PC-3 (cell line): Measurements from ENCODE around the gene SCAI. TPM values are rescaled to one million over a fixed set of nuclear protein-coding genes. Genes with fewer than 3 reads are reported as not detected.
A peak's percentile ranks its signal among the peaks of the same experiment; 100 is the strongest.

ENCODE experiments used
- ATAC-seq: fragments of 200-7000 bp; cut with Tn5 transposase; 2 replicates; pipeline ENCODE4 v1.9.1; 2020; ENCODE audit warnings: mild to moderate bottlenecking, moderate library complexity
- BruUV-seq: library from RNA; stranded (reverse); fragments of 400-500 nt; replicated peaks from 2 replicates; lab custom pipeline; 2021; lab: Mats Ljungman, UMichigan
- CTCF ChIA-PET: fragments of 300-600 bp; sonication (Branson Sonifier 250); formaldehyde crosslinking; loops from one replicate; lab custom pipeline; 2022; ENCODE audit warnings: antibody characterized with exemption; lab: Charles Lee
- POLR2A ChIA-PET: fragments of 300-600 bp; sonication (Branson Sonifier 250); formaldehyde crosslinking; loops from one replicate; lab custom pipeline; 2022; ENCODE audit warnings: antibody characterized with exemption; ENCODE audit not compliant: unreplicated experiment; lab: Charles Lee
- DNase-seq: peaks from one replicate; pipeline ENCODE4 v3.0.0-alpha.2; 2015
- H2AFZ ChIP-seq: fragments of 300-600 bp; sonication (generic); 2 replicates; pipeline ENCODE4 v1.6.0; 2016; ENCODE audit warnings: antibody characterized with exemption, low read length
- H3F3A ChIP-seq: fragments of 300-600 bp; sonication (generic); one replicate; pipeline ENCODE4 v1.6.0; 2017; ENCODE audit warnings: antibody characterized with exemption, low read length, control low read depth, mild to moderate bottlenecking; ENCODE audit not compliant: unreplicated experiment
- H3K27ac ChIP-seq: fragments of 300-600 bp; sonication (generic); 2 replicates; pipeline ENCODE4 v1.5.1; 2016; ENCODE audit warnings: mild to moderate bottlenecking, low read length
- H3K27me3 ChIP-seq: fragments of 300-600 bp; sonication (generic); 2 replicates; pipeline ENCODE4 v1.6.1; 2016; ENCODE audit warnings: low read length, mixed read lengths
- H3K36me3 ChIP-seq: fragments of 300-600 bp; sonication (generic); 2 replicates; pipeline ENCODE4 v1.6.1; 2016; ENCODE audit warnings: low read depth, mixed run types, low read length, mixed read lengths
- H3K4me1 ChIP-seq: fragments of 300-600 bp; sonication (generic); 2 replicates; pipeline ENCODE4 v1.5.1; 2016; ENCODE audit warnings: low read length; ENCODE audit not compliant: insufficient read depth
- H3K4me2 ChIP-seq: fragments of 300-600 bp; sonication (generic); 2 replicates; pipeline ENCODE4 v1.6.0; 2016; ENCODE audit warnings: low read length
- H3K4me3 ChIP-seq: fragments of 300-600 bp; sonication (generic); 2 replicates; pipeline ENCODE4 v1.5.1; 2016; ENCODE audit warnings: mild to moderate bottlenecking, low read length, mixed read lengths
- H3K79me2 ChIP-seq: fragments of 300-600 bp; sonication (generic); 2 replicates; pipeline ENCODE4 v1.6.1; 2017; ENCODE audit warnings: low read length, mixed read lengths
- H3K9ac ChIP-seq: fragments of 300-600 bp; sonication (generic); 2 replicates; pipeline ENCODE4 v1.6.0; 2016; ENCODE audit warnings: mild to moderate bottlenecking, low read length
- H3K9me2 ChIP-seq: fragments of 300-600 bp; sonication (generic); replicated peaks from 2 replicates; pipeline ENCODE4 v1.6.1; 2016; ENCODE audit warnings: mixed run types, low read length, mixed read lengths
- H3K9me3 ChIP-seq: fragments of 300-600 bp; sonication (generic); 2 replicates; pipeline ENCODE4 v1.6.1; 2016; ENCODE audit warnings: low read length, mixed read lengths
- H4K20me1 ChIP-seq: fragments of 300-600 bp; sonication (generic); 2 replicates; pipeline ENCODE4 v1.6.1; 2016; ENCODE audit warnings: low read length, mixed read lengths
- CTCF ChIP-seq: fragments of 300-600 bp; sonication (generic); conservative IDR thresholded peaks from 2 replicates; pipeline ENCODE4 v1.5.1; 2017; ENCODE audit warnings: antibody characterized with exemption, low read depth, mild to moderate bottlenecking, low read length
- EZH2 ChIP-seq: fragments of 300-600 bp; sonication (generic); IDR thresholded peaks from one replicate; pipeline ENCODE4 v1.6.1; 2017; ENCODE audit warnings: antibody characterized with exemption, mild to moderate bottlenecking, low read length; ENCODE audit not compliant: unreplicated experiment
- EZH2phosphoT487 ChIP-seq: fragments of 300-600 bp; sonication (generic); IDR thresholded peaks from 2 replicates; pipeline ENCODE4 v1.6.1; 2018; ENCODE audit warnings: mild to moderate bottlenecking, antibody characterized with exemption, low read length, borderline replicate concordance
- intact Hi-C: fragments of 100-400 bp; cut with micrococcal nuclease; formaldehyde crosslinking; loops from 2 replicates; pipeline ENCODE4 v1.9.0; 2023
- total RNA-seq: library from RNA; depleted of rRNA; stranded (reverse); fragments of >200 nt; gene quantifications from 2 replicates; pipeline ENCODE4 v1.2.3, GENCODE V29; 2014

Gene SCAI
- total RNA-seq, 1 experiment from 2014 or later, result 5.2 TPM

- Histone ChIP-seq H3K79me2 (peaks cover 57% of the 10 kb centered on the region), H3K9me3 (no peaks in the 10 kb centered on the region), H3K4me1 (no peaks in the 10 kb centered on the region), H3K36me3 (no peaks in the 10 kb centered on the region), H4K20me1 (no peaks in the 10 kb centered on the region), H3F3A (no peaks in the 10 kb centered on the region), H3K27me3 (no peaks in the 10 kb centered on the region), H3K9me2 (no peaks in the 10 kb centered on the region), H3K4me3 (peak within 1 kb of the TSS; percentile 99), H3K4me2 (peak within 1 kb of the TSS; percentile 84), H3K9ac (peak within 1 kb of the TSS; percentile 98), H2AFZ (peak within 1 kb of the TSS; percentile 88), H3K27ac (peak within 1 kb of the TSS; percentile 55)
- peak; percentile 84 for DNase-seq
- ChIA-PET CTCF (no interaction called here), POLR2A (no interaction called here)
- peak; percentile 95 for ATAC-seq
- BruUV-seq, result TSS peak; percentile 92
- TF ChIP-seq EZH2 (no peak), EZH2phosphoT487 (no peak), CTCF (peak; percentile 53)
- intact Hi-C loops, result no loop called here
Measured at GRCh38 chr9:125189361-125190289, 46.3 kb upstream of the SCAI start, which contains the start of gene PPP6C. Gene PPP6C (minus strand): TSS chr9:125189803. CDS start chr9:125189718, 85 bp downstream.

- no peaks in the 10 kb centered on the region for H3K9me3 ChIP-seq
- H3K9me2 ChIP-seq, result no peaks in the 10 kb centered on the region
- H3K4me1 ChIP-seq, result no peaks in the 10 kb centered on the region
- peaks cover 64% of the 10 kb centered on the region for H3K79me2 ChIP-seq
- H3K27me3 ChIP-seq, result no peaks in the 10 kb centered on the region
- H3F3A ChIP-seq, result no peaks in the 10 kb centered on the region
- TF ChIP-seq EZH2, result no peak
- TF ChIP-seq EZH2phosphoT487, result no peak
- no peak for TF ChIP-seq CTCF
- H3K4me2 ChIP-seq, result peak overlapping the region; percentile 84
- H3K9ac ChIP-seq, result peak overlapping the region; percentile 98
- H4K20me1 ChIP-seq, result no peaks in the 10 kb centered on the region
- H3K27ac ChIP-seq, result peak overlapping the region; percentile 55
- ChIA-PET CTCF (no interaction called here), POLR2A (no interaction called here)
- no peaks in the 10 kb centered on the region for H3K36me3 ChIP-seq
- peak; percentile 30 for ATAC-seq
- intact Hi-C loops, result no loop called here
- DNase-seq, result no peak
- H3K4me3 ChIP-seq, result peak overlapping the region; percentile 99
- TSS peak; percentile 80 for BruUV-seq
- H2AFZ ChIP-seq, result peak overlapping the region; percentile 88
Measured at GRCh38 chr9:125189011-125189360, 45.7 kb upstream of the SCAI start.

GRCh38 chr9:125183561-125183960, 40.2 kb upstream of the SCAI start:
- Histone ChIP-seq H3K4me1 (no peaks in the 10 kb centered on the region), H3K9me2 (no peaks in the 10 kb centered on the region), H3K4me3 (no peak overlapping the region), H3F3A (no peaks in the 10 kb centered on the region), H2AFZ (no peak overlapping the region), H4K20me1 (0 out of 2 replicates have a peak, but pooled peaks cover 9% of the 10 kb centered on the region), H3K9me3 (no peaks in the 10 kb centered on the region), H3K27ac (no peak overlapping the region), H3K4me2 (no peak overlapping the region), H3K27me3 (no peaks in the 10 kb centered on the region), H3K79me2 (peaks cover 93% of the 10 kb centered on the region), H3K36me3 (no peaks in the 10 kb centered on the region), H3K9ac (no peak overlapping the region)
- no peak for TF ChIP-seq CTCF
- no peak for TF ChIP-seq EZH2phosphoT487
- no peak for TF ChIP-seq EZH2
- ChIA-PET POLR2A (no interaction called here), CTCF (no interaction called here)
- no TSS peak for BruUV-seq
- intact Hi-C loops, result no loop called here
- ATAC-seq (no peak), DNase-seq (no peak)
